ENCODE results near the gene RREB1.
A peak's percentile ranks its signal among the peaks of the same experiment; 100 is the strongest.

Gene RREB1

GRCh38 chr6:7108196-7108963, 619 bp downstream of the RREB1 start:
- H3K9me3 ChIP-seq: no peaks in the 10 kb centered on the region
- H3K4me3 ChIP-seq: peak overlapping the region; percentile 87
- no peaks in the 10 kb centered on the region for H3K27me3 ChIP-seq (ENCODE audit: low read depth)
- in situ Hi-C loops (cut with MboI; ENCODE audit: low sequenced_read_pairs): no loop called here
- DNase-seq (ENCODE audit: low spot score in 2 of 2): peak; percentile 25 to 68
- peaks cover 31% of the 10 kb centered on the region for H3K4me1 ChIP-seq
- no peaks in the 10 kb centered on the region for H3K36me3 ChIP-seq (replicated peaks)

DNA sequence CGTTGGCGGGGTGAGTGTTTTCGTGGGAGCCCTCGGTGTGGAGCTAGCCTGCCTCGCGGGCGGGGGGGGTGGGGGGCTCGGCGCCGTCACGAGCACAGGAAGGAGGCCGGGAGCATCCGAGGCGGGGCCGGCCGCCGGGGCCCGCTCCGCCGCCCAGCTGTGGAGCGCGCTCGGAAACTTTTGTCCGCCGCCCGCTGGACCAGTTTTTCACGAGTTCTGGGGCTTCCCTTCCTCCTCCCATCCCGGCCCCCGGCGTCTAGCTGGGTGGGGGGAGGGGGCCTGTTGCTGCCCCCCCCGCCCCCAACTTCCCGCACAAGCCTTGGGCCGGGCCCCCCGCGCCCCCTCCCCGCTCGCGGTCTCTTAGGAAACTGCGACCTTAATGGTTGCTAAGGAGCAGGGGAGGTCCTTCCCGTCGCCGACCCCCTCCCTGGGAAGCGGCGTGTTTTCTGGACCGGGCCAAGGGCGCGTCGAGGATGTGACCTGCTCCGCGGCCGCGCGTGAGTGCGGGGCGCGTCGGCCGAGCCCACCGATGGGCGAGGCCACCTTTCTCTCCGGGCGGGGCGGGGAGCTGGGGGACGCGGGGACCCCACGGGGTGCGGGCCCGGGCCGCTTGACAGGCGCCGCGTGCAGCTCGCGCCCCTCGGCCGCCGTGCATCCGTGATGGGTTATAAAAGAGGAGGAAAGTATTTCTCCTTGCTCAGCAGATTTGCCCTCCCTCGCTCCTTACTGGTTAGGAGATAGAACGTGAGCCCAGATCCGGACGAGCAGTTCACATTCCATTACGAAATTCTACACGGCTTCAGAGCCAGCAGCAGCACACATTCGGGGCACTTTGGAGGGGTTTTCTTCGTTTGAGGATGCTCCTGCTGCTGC, 1.4 kb downstream of the RREB1 start:
- in situ Hi-C loops (cut with MboI; ENCODE audit: low sequenced_read_pairs): no loop called here
- H3K27me3 ChIP-seq (ENCODE audit: low read depth): no peaks in the 10 kb centered on the region
- DNase-seq (ENCODE audit: low spot score in 2 of 2): peak; percentile 55 to 69

DNA sequence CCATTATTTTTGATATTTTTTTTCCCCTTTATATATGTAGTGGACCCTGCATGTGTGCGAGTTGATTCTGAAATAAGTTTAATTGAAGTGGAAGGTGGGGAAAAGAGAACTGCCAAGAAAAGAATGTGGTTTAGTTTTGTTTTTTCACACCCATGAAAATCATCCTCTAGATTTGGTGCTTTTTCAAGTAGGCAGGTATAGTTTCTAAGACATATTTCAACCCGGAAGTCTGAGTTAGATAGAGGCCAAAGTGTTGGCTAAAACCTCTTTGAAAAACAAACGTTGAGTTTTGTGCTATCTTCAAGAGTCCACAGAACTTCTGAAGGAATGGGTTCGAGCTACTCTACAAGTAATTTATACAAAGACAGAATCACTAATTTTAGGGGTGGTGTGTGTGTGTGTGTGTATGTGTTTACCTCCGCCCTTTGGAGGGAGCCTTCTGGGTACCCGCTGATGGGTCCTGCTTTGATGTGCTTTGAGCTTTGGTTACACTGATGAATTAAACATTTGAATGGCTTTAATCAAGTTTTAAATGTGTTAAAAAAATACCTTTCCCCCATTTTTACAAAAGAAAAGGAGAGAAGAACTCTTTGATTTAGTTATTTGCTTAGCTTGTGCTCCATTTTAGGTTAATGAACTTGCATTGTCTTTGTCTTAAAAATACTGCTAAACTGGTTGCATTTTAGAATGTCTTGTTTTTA, 2.5 kb downstream of the RREB1 start:
- Histone ChIP-seq H3K4me3 (peak overlapping the region; percentile 87), H3K36me3 (replicated peaks) (no peaks in the 10 kb centered on the region), H3K4me1 (peaks cover 32% of the 10 kb centered on the region), H3K9me3 (no peaks in the 10 kb centered on the region), H3K27me3 (ENCODE audit: low read depth) (no peaks in the 10 kb centered on the region)
- DNase-seq (ENCODE audit: low spot score in 2 of 2): no peak
- in situ Hi-C loops (cut with MboI; ENCODE audit: low sequenced_read_pairs): no loop called here

More for the DNA sequence above, 1.4 kb downstream of the RREB1 start:
- Histone ChIP-seq H3K4me1 (peaks cover 32% of the 10 kb centered on the region), H3K4me3 (peak overlapping the region; percentile 87), H3K36me3 (replicated peaks) (no peaks in the 10 kb centered on the region), H3K9me3 (no peaks in the 10 kb centered on the region)

GRCh38 chr6:7111095-7111690, 3.4 kb downstream of the RREB1 start:
- H3K27me3 ChIP-seq (ENCODE audit: low read depth): no peaks in the 10 kb centered on the region
- DNase-seq (ENCODE audit: low spot score in 2 of 2): no peak
- H3K36me3 ChIP-seq (replicated peaks): no peaks in the 10 kb centered on the region
- no peaks in the 10 kb centered on the region for H3K9me3 ChIP-seq
- H3K4me3 ChIP-seq: no peak overlapping the region
- in situ Hi-C loops (cut with MboI; ENCODE audit: low sequenced_read_pairs): no loop called here
- H3K4me1 ChIP-seq: peaks cover 32% of the 10 kb centered on the region

DNA sequence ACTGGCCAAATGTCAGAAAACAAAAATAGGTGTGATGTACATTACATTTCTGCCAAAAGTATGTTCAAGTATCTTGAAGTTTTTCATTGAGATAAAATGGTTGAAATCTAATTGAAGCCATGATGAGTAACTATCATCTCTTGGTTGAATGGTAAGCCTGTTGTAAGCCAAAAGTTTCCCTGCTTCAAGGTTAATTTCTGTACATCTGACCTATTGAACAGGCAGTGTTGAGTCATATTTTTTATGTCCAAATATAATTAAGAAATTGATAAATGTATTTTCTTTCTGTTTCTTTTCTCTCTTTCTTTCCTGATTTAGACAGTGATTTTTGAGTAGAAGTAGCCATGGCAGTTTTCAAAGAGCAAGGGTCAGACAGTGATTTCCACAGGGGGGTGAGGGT, 4.4 kb downstream of the RREB1 start:
- in situ Hi-C loops (cut with MboI; ENCODE audit: low sequenced_read_pairs): no loop called here
- no peak overlapping the region for H3K4me3 ChIP-seq
- peaks cover 32% of the 10 kb centered on the region for H3K4me1 ChIP-seq
- DNase-seq (ENCODE audit: low spot score in 2 of 2): no peak
- no peaks in the 10 kb centered on the region for H3K36me3 ChIP-seq (replicated peaks)
- H3K9me3 ChIP-seq: no peaks in the 10 kb centered on the region
- H3K27me3 ChIP-seq (ENCODE audit: low read depth): no peaks in the 10 kb centered on the region

DNA sequence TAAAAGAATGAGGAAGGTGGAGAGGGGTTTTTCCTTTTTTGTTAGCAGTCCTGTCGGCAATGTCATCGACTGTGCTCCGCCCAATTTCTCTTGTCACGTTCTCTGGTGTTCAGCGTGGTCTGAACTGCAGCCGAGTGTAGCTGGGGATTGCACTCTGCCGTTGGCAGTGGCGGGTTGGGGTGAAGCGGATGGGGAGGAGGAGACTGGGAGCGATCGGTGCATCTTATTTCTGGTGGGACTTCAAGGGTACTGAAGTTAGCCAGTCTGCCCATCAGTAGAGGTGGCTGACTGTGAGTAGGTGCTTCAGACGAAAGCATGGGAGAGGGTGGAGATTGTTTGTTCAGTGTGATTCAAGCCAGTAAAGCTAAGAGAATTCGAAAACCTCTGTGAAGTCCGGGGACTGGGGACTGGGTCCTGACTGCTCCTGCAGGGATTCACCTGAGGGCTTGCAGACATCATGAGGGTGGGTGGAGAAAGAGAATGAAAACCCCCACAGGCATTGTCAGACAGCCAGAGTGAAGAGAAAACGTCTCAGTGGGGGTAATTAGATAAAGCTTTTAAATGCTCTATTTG, 5.1 kb downstream of the RREB1 start:
- no peaks in the 10 kb centered on the region for H3K36me3 ChIP-seq (replicated peaks)
- DNase-seq (ENCODE audit: low spot score in 2 of 2): peak in 1 of 2 experiments; percentile 34
- in situ Hi-C loops (cut with MboI; ENCODE audit: low sequenced_read_pairs): no loop called here
- H3K9me3 ChIP-seq: no peaks in the 10 kb centered on the region
- H3K4me3 ChIP-seq: no peak overlapping the region
- no peaks in the 10 kb centered on the region for H3K27me3 ChIP-seq (ENCODE audit: low read depth)
- H3K4me1 ChIP-seq: peaks cover 32% of the 10 kb centered on the region

DNA sequence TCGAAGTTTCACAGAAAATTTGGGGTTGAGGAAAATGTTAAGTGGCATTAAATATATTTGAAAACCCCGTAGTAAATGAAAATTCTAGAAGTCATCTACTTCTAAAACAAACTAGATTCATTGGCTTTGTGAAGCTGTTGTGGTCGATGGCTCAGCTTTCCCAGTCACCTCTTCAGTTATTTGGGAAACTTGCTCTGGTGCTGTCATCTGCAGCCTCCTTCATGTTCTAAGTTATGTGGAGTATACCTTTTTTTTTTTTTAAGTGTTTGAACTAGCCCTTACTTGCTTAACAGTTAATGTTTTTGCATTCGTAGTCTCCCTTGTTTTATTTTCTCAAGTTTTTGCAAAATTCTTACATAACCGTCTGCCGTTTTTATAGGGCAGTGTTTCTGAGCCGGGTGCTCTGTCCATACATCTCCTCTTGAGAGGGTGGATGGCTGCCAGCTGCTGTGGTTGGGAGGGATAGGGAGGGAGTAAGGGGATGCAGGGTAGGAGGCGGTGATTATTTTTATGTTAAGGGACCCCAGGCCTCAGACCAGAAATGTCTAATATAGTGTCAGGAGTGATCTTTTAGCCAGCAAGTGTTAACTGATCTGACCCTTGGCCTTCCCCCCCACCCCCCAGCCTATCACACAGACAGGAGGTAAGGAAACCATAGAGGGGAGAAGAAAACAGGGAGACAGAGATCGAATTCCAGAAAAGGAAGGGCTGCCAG, 7.1 kb downstream of the RREB1 start:
- Histone ChIP-seq H3K9me3 (no peaks in the 10 kb centered on the region), H3K4me3 (no peak overlapping the region), H3K27me3 (ENCODE audit: low read depth) (no peaks in the 10 kb centered on the region), H3K36me3 (replicated peaks) (no peaks in the 10 kb centered on the region), H3K4me1 (peaks cover 40% of the 10 kb centered on the region)
- in situ Hi-C loops (cut with MboI; ENCODE audit: low sequenced_read_pairs): no loop called here
- no peak for DNase-seq (ENCODE audit: low spot score in 2 of 2)

- no peak for DNase-seq (ENCODE audit: low spot score in 2 of 2)
- H3K4me1 ChIP-seq: peaks cover 35% of the 10 kb centered on the region
These were observed 7.9 kb downstream of the RREB1 start for GRCh38 chr6:7115543-7116231.

DNA sequence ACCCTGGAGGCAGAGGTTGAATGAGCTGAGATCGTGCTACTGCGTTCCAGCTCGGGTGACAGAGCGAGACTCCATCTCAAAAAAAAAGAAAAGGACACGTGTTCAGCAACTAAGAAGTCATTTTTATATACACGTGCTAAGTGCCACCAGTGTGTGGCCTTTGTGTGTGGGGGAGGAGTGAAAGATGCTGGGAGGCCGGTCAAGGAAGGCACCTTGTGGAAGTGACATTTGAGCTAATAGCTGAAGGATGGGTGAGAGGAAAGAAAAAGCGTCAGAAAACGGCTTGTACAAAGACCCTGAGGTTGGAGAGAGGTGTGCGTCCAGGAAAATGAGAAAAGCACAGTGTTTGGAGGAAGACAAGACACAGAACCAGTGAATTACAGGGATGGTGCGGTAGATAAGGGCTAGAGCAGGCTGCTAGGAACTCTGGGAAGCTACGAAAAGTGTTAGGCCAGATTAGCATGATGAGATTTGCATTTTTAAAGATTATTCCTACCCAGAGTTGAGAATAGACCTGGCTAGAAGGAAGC, 11.6 kb downstream of the RREB1 start:
- DNase-seq (ENCODE audit: low spot score in 2 of 2): no peak
- H3K27me3 ChIP-seq (ENCODE audit: low read depth): no peaks in the 10 kb centered on the region
- H3K9me3 ChIP-seq: no peaks in the 10 kb centered on the region
- in situ Hi-C loops (cut with MboI; ENCODE audit: low sequenced_read_pairs): no loop called here
- peaks cover 11% of the 10 kb centered on the region for H3K4me1 ChIP-seq
- H3K4me3 ChIP-seq: no peak overlapping the region
- H3K36me3 ChIP-seq (replicated peaks): peaks cover 9% of the 10 kb centered on the region

More at GRCh38 chr6:7115543-7116231, 7.9 kb downstream of the RREB1 start:
- Histone ChIP-seq H3K27me3 (ENCODE audit: low read depth) (no peaks in the 10 kb centered on the region), H3K9me3 (no peaks in the 10 kb centered on the region), H3K36me3 (replicated peaks) (no peaks in the 10 kb centered on the region), H3K4me3 (no peak overlapping the region)
- in situ Hi-C loops (cut with MboI; ENCODE audit: low sequenced_read_pairs): no loop called here

- DNase-seq (ENCODE audit: low spot score in 2 of 2): no peak
- H3K4me1 ChIP-seq: peaks cover 11% of the 10 kb centered on the region
- H3K9me3 ChIP-seq: no peaks in the 10 kb centered on the region
- in situ Hi-C loops (cut with MboI; ENCODE audit: low sequenced_read_pairs): no loop called here
- H3K27me3 ChIP-seq (ENCODE audit: low read depth): no peaks in the 10 kb centered on the region
- no peak overlapping the region for H3K4me3 ChIP-seq
- peaks cover 9% of the 10 kb centered on the region for H3K36me3 ChIP-seq (replicated peaks)
These were observed 14.0 kb downstream of the RREB1 start for GRCh38 chr6:7121700-7122241.

DNA sequence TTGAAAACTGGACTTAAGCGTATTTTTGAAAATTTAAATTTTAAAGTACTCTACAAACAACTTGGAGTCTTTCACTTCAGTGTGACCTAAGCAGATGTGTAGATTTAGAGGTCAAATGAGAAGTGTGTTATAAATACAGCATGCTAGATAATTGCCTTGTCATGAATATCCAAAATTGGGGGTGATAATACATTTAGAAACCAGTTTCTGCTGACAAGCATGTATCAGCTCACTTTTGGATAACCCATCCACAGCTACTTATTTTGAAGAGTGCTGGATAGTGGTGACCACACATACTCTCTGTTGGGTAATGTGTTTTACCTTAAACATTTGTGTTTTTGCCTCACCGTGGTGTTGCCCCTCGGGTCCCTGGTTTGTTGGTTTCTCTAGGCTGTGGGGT, 14.9 kb downstream of the RREB1 start:
- Histone ChIP-seq H3K27me3 (ENCODE audit: low read depth) (no peaks in the 10 kb centered on the region), H3K9me3 (no peaks in the 10 kb centered on the region), H3K36me3 (replicated peaks) (peaks cover 9% of the 10 kb centered on the region), H3K4me3 (no peak overlapping the region), H3K4me1 (peaks cover 11% of the 10 kb centered on the region)
- no peak for DNase-seq (ENCODE audit: low spot score in 2 of 2)
- in situ Hi-C loops (cut with MboI; ENCODE audit: low sequenced_read_pairs): no loop called here

- Histone ChIP-seq H3K4me1 (peaks cover 8% of the 10 kb centered on the region), H3K4me3 (no peak overlapping the region), H3K9me3 (no peaks in the 10 kb centered on the region), H3K27me3 (ENCODE audit: low read depth) (no peaks in the 10 kb centered on the region), H3K36me3 (replicated peaks) (peaks cover 9% of the 10 kb centered on the region)
- in situ Hi-C loops (cut with MboI; ENCODE audit: low sequenced_read_pairs): no loop called here
- no peak for DNase-seq (ENCODE audit: low spot score in 2 of 2)
These were observed 16.4 kb downstream of the RREB1 start for GRCh38 chr6:7124114-7124513.

Measured in HAP-1 (cell line).